ENCODE results near the gene ERN1.

Gene ERN1

DNA sequence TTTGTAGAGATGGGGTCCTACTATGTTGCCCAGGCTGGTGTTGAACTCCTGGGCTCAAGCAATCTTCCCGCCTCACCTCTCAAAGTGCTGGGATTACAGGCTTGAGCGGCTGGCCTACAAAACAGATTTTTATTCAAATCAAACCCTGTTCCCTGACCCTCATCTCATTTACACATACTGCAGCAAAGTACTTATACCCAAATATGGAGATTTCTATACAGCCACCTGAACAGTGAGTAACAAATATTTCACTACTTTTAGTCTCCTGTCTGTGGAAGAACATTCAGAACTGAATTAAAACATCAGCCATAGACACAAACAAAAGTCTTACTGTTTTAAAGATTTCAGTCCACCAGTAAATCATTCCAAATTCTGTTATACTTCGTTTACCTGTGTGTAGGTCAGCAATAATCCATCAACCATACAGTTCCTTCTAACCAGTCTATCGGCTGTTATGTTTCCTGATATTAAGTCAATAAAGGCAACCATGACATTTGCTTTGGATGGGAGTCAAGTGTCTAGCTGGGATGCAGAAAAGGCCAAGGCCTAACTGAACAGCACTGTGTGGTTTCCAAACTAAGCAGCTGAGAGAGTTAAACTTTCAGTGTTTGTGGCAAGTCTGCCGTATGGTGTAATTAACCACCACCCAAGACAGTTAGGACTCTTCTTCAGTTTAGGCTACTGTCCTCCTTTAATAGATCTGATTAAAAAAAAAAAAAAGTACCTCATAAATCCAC is 22.3 kb downstream of the ERN1 start:
- DNase-seq, result no peak

DNA sequence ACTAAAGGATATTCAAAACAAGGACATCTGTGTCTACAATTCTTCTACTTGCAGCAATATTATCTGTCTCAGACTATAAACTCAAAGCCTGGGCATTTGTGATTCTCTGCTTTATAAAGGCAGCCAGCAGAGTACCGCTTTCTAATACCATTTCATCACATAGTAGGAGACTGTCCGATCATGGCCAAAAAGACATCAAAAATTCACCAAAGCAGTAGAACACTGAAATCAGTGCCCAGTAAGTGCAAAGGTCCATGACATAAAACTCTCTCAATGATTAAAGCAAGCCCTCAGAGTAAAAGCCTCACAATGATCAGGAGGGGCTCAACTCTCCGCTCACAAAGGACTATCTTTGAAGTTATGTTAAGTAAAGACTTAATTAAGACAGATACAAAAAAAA is 23.0 kb downstream of the ERN1 start:
- DNase-seq, result no peak

DNA sequence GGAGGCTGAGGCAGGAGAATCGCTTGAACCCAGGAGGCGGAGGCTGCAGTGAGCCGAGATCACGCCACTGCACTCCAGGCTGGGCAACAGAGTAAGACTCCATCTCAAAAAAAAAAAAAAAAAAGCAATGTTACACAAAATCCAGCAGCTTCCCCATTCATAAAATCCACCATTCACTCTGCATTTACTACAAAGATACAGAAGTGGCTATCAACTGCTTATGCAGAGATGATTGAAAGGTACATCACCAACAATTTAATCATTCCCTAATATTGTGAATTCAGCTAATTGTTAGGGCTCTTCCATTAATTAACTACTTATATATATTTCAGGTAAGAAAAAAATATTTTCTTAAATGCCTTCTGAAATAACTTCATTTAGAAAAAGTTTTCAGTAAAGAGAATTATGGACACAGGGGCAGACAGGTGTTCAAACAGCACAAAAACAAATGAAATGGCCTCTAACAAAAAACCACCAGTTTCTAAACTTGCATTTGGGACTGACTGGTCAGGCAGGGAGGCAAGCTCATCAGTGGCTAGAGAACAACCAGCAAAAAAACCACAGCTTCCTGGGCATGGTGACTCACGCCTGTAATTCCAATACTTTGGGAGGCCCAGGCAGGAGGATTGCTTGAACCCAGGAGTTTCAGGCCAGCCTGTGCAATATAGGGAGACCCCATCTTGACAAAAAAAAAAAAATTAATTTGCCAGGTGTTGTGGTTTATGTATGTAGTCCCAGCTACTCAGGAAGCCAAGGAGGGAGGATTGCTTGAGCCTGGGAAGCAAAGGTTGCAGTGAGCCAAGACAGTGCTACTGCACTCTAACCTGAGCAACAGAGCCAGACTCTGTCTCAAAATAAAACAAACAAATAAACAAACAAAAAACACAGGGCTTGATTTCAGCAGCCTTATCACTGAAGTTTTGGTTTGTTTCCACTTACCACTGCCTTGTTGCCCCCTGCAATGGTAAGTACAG is 26.3 kb downstream of the ERN1 start:
- peak; percentile 61 for DNase-seq

DNA sequence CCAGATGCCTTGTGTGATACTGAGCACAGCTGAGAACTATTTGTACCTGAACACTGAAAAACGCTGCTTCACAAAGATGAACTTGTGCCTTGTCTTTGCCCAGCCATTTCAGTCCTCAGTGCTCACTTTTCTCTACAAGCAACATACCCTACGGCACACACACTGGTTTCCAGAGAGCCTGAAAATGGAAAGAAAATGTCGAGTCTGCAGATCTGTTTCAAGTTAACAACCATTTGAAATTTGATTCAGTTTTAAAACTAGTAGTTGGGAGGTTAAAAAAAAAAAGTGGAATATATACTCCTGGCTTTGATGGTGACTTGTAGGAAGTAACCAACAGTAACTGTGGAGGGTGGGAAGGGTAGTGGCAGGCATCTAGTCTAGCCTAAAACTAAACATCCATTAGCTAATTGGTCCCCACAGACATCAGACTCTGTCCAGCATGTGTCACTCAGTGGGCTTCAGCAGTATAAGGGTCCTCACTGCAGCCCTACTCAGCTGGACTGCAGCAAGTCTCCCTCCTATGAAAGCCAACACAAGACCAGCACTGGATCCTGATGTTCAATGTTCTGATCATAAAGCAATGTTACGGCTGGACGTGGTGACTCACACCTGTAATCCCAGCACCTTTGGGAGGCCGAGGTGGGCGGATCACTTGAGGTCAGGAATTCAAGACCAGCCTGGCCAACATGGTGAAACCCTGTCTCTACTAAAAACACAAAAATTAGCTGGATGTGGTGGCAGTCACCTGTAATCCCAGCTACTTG is 27.1 kb downstream of the ERN1 start:
- DNase-seq, result no peak

DNA sequence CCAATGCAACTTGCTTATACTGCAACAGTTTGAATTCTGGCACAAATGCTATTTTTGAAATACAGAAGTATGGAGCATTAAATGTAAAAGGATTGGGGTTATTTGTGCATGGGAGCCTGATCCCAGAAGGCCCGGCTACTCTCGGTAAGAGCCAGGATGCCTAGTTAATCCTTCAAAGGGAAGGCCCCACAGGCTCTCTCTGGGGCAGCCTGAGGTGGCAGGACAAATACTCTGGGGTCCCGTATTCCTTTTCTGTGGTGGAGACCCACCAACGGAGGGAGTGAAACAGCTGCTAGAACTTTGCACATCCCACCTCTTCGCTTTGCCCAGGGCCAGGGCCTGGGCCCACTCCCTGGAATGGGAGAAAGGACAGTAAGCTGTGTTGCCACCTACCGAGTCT is 30.4 kb downstream of the ERN1 start:
- no peak for DNase-seq

DNA sequence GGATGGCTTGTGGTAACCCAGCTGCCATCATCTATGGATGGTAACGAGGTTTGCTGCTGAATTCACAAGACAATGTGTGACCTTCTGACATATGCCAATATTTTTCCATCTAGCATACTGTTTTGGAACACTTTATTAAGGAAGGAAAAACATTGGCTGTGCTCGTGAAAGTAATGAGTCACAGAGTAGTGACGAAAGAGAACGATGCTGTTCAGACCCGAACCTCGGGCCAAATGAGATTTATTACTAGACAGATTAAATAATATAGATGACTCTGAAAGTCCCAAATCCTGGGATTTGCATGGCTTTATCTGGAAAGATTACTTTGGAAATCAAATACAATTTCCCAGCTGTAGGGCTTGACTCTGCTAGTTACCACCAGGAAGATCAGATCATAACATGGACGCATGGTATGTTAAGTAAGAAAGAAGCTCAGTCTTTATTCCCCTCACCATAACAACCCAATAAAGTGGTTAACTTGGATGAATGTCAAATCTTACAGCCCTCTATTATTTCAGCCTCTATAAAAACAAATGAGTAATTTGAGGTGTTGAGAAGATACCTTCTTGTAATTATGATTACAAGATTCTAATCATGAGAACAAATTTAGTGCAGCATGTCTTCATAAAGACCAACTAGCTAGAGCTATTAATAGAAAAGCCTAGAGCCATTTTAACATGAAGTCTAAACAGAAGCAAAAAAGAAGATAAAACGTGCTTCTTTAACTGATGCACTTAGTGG is 32.6 kb downstream of the ERN1 start:
- DNase-seq, result no peak

DNA sequence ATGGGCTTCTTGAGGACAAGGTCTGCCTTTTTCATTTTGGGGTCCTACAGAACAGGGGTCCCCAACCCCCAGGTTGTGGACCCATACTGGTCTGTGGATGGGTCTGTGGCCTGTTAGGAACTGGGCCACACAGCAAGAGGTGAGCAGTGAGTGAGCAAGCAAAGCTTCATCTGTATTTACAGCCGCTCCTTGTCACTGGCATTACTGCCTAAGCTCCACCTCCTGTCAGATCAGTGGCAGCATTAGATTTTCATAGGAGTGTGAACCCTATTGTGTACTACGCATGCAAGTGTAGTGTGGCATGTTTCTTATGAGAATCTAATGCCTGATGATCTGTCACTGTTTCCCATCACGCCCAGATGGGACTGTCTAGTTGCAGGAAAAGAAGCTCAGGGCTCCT is 33.9 kb downstream of the ERN1 start:
- no peak for DNase-seq

DNA sequence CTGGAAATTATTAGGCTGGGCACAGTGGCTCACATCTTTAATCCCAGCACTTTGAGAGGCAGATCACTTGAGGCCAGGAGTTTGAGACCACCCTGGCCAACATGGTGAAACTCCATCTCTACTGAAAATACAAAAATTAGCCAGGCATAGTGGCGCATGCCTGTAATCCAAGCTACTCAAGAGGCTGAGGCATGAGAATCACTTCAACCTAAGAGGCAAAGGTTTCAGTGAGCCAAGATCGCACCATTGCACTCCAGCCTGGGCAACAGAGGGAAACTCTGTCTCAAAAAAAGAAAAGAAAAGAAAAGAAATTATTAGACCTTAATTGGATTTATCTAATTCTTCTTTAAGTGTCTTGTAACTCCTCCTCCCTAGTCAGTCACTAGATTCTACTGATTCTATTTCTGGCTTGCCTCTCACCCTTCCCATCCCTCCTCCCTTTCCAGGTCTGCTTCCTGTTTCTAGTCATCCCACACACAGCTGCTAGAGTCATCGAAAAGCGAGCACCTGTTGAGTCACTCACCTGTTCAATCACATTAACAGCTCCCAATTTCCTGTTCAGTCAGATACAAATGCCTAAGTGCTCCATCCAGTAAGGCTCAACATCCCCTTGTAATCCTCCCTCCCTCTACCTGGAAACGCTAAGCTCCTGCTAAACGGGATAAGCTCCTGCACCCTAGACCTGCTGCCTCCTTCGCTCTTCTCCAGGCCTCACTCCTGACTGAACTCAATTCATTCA is 34.6 kb downstream of the ERN1 start:
- DNase-seq, result no peak

DNA sequence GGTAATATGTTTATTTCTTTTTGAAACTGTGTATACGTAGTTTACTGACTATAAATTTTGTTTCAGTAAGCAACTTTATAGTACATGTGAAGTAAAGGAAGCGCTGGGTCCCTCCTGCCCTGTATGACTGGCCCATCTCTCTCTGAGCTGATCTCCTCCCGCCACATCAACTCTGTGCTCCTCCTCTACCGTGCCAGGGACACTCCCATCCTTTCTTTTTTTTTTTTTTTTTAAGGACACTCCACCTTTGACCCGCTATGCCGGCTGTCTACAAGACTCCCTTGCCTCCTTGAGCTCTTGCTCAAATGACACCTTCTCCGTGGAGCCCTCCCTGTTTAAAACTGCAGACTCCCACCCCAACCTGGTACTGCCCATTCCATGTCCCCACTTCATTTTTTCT is 35.5 kb downstream of the ERN1 start:
- DNase-seq, result no peak

DNA sequence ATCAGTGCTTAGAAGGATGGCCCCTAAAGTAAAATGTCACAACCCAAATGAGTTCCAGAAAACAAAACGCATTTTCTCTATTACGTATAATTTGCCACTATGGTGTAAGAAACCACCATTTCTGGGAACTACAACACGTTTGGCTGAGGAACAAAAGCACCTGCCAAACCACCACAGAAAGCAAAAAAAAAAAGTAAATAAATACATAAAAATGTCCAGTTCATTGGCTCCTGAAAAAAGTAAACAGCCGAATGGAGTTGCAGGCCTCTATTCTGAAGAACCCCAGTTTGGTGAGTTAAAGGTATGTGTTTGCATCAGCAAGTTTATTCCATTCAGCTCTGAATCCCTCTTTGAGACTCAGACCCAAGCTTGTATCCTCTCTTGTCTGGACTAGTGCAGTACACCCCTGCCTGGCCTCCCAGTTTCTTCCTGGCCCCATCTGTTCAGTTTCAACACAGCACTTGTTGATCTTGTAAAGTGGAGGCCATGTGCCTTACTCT is 36.9 kb downstream of the ERN1 start:
- no peak for DNase-seq

DNA sequence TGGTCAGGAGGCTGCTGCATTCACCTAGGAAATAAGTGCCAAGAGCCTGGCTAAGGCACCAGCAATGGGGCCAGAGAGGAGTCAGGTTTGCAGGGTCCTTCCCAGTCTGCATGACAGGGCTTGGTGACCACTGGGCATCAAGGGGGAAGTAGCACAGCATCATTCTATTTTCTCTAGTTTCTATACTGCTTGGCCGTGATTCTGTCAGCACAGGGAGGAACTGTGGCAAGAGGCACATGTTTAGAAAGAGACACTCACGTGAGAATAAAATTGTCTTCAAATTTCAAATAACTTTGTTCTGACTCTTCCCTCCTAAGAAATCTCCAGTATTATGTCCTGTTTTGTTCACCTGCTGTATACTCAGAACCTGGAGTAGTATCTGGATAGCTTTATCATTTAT is 37.8 kb downstream of the ERN1 start:
- no peak for DNase-seq

DNA sequence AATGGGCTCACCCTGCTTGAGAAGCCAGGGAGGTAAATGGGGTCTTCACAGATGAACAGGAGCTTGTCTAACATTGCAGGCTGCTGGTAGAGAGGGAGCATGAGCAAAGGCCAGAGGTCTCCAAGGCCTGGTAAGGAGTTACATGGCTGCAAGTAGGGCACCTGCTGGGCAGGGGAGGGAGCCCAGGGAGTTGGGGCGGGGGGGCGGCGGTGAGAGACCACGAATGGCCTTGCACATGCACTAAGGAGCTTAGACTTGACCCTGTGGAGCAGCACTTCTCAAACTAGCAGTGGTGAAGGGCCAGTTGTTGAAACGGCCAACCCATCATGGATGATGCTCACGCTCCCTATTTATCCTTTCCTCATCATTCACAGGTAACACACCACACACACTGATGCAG is 38.4 kb downstream of the ERN1 start:
- DNase-seq, result no peak

DNA sequence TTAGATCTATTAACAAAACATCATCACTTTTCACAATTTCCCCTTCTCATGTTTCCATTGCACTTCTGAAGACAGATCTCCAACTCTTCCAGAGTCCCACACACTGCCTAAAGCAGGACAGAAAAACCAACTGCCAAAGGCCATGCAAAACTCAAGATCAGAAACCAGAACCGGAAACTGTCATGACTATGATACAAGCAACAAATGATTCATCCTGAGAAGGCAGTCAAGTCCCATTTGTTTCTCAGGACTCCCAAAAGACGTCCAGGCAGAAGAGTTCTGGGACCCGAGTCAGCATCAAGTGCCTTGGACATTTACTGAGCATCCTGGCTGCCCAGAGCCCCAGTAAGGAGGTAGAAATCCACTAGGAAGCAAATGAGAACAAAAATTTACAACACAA is 38.8 kb downstream of the ERN1 start:
- DNase-seq, result no peak

DNA sequence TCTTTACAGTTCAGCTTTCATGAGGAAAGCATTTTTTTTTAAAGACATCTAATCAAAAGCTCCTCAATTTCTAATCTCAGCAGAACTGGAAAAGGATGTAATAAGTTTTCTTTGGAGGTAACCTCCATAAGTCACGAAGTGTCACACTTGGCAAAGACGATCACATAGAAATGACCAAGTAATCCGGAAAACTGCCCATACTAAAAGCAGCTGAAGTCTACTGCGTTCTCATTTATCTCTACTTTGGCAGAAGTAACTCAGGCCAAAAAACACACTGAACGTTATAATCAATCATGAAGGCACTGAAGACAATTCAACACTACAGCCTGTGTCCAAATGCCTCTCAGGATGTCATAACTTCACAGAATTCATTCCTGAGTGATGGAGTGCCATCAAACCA is 39.8 kb downstream of the ERN1 start:
- no peak for DNase-seq

DNA sequence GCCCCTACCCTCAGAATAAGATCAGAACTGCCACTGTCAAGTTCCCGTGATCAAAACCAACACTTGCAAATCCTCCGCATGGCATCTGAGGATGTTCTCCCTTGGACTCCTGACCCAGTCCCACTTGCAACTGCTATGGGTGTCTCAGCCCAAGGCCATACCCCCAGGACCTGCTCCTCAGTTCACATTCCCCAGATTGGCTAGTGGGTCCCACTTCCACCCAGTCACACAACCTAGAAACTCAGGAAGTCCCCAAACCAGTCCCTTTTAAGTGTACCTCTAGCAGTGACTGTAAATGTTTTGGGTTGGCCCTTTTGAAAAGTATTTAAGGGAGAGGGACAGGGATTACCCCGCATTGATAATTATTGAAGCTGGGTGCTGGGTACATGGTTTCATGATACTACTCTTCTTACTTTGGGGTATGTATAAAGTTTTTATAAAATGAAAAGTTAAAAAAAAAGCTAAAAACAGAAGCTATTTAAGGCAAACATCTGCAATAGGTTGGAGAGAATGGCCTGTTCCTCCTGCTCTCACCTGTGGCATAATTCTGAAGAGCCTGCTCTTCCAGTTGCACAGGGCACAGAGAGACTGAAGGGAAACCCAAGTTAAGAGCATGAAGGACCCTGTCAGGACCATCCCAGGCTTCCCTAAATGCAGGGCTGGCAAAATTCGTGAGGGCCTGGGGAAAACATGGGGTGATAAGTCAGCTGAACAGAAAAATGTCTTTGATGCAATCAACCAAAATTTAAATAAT is 42.5 kb downstream of the ERN1 start:
- no peak for DNase-seq

DNA sequence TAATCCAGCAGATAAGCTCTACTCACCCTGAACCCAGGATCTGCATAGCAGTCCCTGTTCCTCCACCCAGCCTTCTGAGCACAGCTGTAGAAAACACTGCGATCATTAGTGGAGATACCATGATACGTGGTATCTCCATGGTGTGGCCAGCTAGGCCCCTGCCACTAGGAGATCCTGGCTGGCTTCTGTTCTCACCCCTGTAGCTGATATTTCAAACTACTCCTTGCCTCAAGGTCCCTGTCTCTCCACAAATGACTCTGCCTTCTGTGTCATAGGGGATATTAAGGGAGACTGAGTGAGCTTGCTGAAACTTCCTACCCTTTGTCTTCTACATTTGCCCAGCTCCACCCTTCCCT is 44.3 kb downstream of the ERN1 start:
- no peak for DNase-seq

DNA sequence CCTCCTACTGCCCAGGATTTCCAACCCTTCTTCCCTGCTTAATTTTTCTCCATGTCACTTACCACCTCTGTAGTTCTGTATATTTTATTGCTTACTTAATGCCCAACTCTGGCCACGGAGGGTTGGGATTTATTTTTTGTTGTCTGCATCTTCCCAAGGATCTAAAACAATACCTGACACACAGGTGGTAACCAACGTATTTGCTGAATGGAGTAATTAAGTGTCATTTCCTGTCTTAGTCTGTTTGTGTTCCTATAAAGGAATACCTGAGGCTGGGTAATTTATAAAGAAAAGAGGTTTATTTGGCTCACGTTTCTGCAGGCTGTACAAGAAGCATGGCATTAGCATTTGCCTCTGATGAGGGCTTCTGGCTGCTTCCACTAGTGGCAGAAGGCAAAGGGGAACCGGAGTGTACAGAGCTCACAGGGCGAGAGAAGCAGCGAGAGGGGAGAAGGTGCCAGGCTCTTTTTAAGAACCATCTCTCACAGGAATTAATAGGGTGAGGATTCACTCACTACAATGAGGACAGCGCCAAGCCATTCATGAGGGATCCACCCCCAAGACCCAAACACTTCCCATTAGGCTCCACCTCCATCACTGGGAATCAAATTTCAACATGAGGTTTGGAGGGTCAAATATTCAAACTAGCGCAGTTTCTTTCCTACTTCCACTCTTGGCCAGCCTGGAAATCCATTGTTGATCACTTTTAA is 44.8 kb downstream of the ERN1 start:
- no peak for DNase-seq

DNA sequence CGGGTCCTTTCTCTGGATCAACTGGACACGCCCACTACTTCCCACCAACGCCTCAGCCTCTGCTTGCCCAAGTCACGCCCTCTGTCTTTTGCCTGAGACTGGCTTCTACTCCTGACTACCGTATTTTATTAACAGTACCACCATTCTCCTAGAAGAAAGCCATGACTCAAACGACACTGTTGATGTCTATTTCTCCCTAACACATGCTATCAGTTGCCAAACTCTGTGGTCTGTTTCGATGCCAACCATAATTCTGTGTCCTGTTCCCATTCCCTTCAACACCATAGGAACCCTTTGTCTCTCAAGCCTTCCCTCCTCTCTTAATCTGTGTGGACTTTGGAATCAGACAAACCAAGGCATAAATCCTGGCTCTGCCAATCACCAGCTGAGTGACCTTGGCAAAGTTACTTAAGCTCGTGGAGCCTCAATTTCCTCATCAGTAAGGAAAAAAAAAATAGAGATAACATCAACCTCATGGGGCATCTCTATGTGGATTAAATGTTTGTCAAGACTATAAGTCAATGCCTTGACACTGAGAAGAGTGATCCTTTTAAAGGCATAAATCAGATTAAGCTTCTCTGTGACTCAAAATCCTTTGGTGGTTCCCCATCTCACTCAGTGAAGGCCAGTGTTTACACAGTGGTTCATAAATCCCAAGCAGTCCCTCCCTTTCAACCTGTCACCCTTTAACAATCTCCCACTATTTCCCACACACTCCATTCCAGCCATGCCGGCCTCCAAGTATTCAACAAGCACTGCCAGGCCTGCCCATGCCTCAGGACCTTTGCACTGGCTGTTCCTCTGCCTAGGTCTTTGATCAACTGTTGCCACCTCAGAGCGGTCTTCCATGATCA is 45.6 kb downstream of the ERN1 start:
- DNase-seq, result no peak

DNA sequence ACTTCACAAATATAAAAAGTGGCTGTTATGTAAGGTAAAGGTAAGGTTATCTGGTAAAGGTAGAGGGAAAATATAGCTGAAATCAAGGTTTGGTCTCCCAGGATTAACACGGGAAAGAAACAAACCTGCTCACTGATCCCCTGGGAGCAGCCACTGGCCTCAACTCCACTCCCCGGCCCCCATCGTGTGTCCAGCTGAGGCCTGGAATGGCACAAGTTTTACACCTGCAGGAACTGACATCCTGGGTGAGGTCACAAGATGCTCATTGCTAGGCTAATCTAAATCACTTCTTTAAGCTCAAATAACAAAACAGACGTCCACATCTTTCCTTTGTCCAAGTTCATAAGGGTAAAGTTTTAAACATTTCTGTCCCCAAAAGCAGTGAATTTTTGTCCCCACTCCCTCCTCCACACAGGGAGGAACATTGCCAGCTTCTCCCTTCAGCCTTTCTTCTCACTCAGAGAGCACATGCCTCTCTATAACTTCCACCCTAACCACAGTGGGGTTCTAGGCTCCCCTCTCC is 46.3 kb downstream of the ERN1 start:
- no peak for DNase-seq

All from NCI-H226 (cell line).